Suprapubic skin (tissue), 4 donors: ENCODE data around the gene FLYWCH1.

Experiments
- CTCF ChIP-seq, 2 donors: fragments of 200-600 bp in 1 of 2; fragments of 450-650 bp in 1 of 2; sonication (generic) in 1 of 2; IDR thresholded peaks; one replicate each; pipeline ENCODE4 v1.5.1; 2016 to 2019; ENCODE audit warnings: antibody characterized with exemption in 2 of 2, mild to moderate bottlenecking in 1 of 2, moderate library complexity in 1 of 2
- POLR2A ChIP-seq, 2 donors: fragments of 450-650 bp; IDR thresholded peaks; one replicate each; pipeline ENCODE4 v1.6.1; 2017; ENCODE audit warnings: antibody characterized with exemption in 2 of 2, mild to moderate bottlenecking in 2 of 2, moderate library complexity in 2 of 2
- POLR2AphosphoS5 ChIP-seq, 3 donors: sonication (generic); formaldehyde crosslinking; IDR thresholded peaks; one replicate each; pipeline ENCODE4 v1.6.1; 2017; ENCODE audit warnings: antibody characterized with exemption in 3 of 3

- TF ChIP-seq CTCF (IDR thresholded peaks at IDR 0.05) (no peak), POLR2A (IDR thresholded peaks at IDR 0.05) (no peak), POLR2AphosphoS5 (IDR thresholded peaks at IDR 0.05) (no peak)
These were observed 40.9 kb downstream of the FLYWCH1 start for GRCh38 chr16:2952679-2953078.
